PC-3 (cell line): Measurements from ENCODE around the gene FURIN. TPM values are rescaled to one million over a fixed set of nuclear protein-coding genes. Genes with fewer than 3 reads are reported as not detected.

Experiments
- ATAC-seq: fragments of 200-7000 bp; cut with Tn5 transposase; 2 replicates; pipeline ENCODE4 v1.9.1; 2020; ENCODE audit warnings: mild to moderate bottlenecking, moderate library complexity
- BruUV-seq: library from RNA; stranded (reverse); fragments of 400-500 nt; replicated peaks from 2 replicates; lab custom pipeline; 2021; lab: Mats Ljungman, UMichigan
- CTCF ChIA-PET: fragments of 300-600 bp; sonication (Branson Sonifier 250); formaldehyde crosslinking; loops from one replicate; lab custom pipeline; 2022; ENCODE audit warnings: antibody characterized with exemption; lab: Charles Lee
- POLR2A ChIA-PET: fragments of 300-600 bp; sonication (Branson Sonifier 250); formaldehyde crosslinking; loops from one replicate; lab custom pipeline; 2022; ENCODE audit warnings: antibody characterized with exemption; ENCODE audit not compliant: unreplicated experiment; lab: Charles Lee
- DNase-seq: peaks from one replicate; pipeline ENCODE4 v3.0.0-alpha.2; 2015
- H2AFZ ChIP-seq: fragments of 300-600 bp; sonication (generic); 2 replicates; pipeline ENCODE4 v1.6.0; 2016; ENCODE audit warnings: antibody characterized with exemption, low read length
- H3F3A ChIP-seq: fragments of 300-600 bp; sonication (generic); one replicate; pipeline ENCODE4 v1.6.0; 2017; ENCODE audit warnings: antibody characterized with exemption, low read length, control low read depth, mild to moderate bottlenecking; ENCODE audit not compliant: unreplicated experiment
- H3K27ac ChIP-seq: fragments of 300-600 bp; sonication (generic); 2 replicates; pipeline ENCODE4 v1.5.1; 2016; ENCODE audit warnings: mild to moderate bottlenecking, low read length
- H3K27me3 ChIP-seq: fragments of 300-600 bp; sonication (generic); 2 replicates; pipeline ENCODE4 v1.6.1; 2016; ENCODE audit warnings: low read length, mixed read lengths
- H3K36me3 ChIP-seq: fragments of 300-600 bp; sonication (generic); 2 replicates; pipeline ENCODE4 v1.6.1; 2016; ENCODE audit warnings: low read depth, mixed run types, low read length, mixed read lengths
- H3K4me1 ChIP-seq: fragments of 300-600 bp; sonication (generic); 2 replicates; pipeline ENCODE4 v1.5.1; 2016; ENCODE audit warnings: low read length; ENCODE audit not compliant: insufficient read depth
- H3K4me2 ChIP-seq: fragments of 300-600 bp; sonication (generic); 2 replicates; pipeline ENCODE4 v1.6.0; 2016; ENCODE audit warnings: low read length
- H3K4me3 ChIP-seq: fragments of 300-600 bp; sonication (generic); 2 replicates; pipeline ENCODE4 v1.5.1; 2016; ENCODE audit warnings: mild to moderate bottlenecking, low read length, mixed read lengths
- H3K79me2 ChIP-seq: fragments of 300-600 bp; sonication (generic); 2 replicates; pipeline ENCODE4 v1.6.1; 2017; ENCODE audit warnings: low read length, mixed read lengths
- H3K9ac ChIP-seq: fragments of 300-600 bp; sonication (generic); 2 replicates; pipeline ENCODE4 v1.6.0; 2016; ENCODE audit warnings: mild to moderate bottlenecking, low read length
- H3K9me2 ChIP-seq: fragments of 300-600 bp; sonication (generic); replicated peaks from 2 replicates; pipeline ENCODE4 v1.6.1; 2016; ENCODE audit warnings: mixed run types, low read length, mixed read lengths
- H3K9me3 ChIP-seq: fragments of 300-600 bp; sonication (generic); 2 replicates; pipeline ENCODE4 v1.6.1; 2016; ENCODE audit warnings: low read length, mixed read lengths
- H4K20me1 ChIP-seq: fragments of 300-600 bp; sonication (generic); 2 replicates; pipeline ENCODE4 v1.6.1; 2016; ENCODE audit warnings: low read length, mixed read lengths
- CTCF ChIP-seq: fragments of 300-600 bp; sonication (generic); conservative IDR thresholded peaks from 2 replicates; pipeline ENCODE4 v1.5.1; 2017; ENCODE audit warnings: antibody characterized with exemption, low read depth, mild to moderate bottlenecking, low read length
- EZH2 ChIP-seq: fragments of 300-600 bp; sonication (generic); IDR thresholded peaks from one replicate; pipeline ENCODE4 v1.6.1; 2017; ENCODE audit warnings: antibody characterized with exemption, mild to moderate bottlenecking, low read length; ENCODE audit not compliant: unreplicated experiment
- EZH2phosphoT487 ChIP-seq: fragments of 300-600 bp; sonication (generic); IDR thresholded peaks from 2 replicates; pipeline ENCODE4 v1.6.1; 2018; ENCODE audit warnings: mild to moderate bottlenecking, antibody characterized with exemption, low read length, borderline replicate concordance
- intact Hi-C: fragments of 100-400 bp; cut with micrococcal nuclease; formaldehyde crosslinking; loops from 2 replicates; pipeline ENCODE4 v1.9.0; 2023
- total RNA-seq: library from RNA; depleted of rRNA; stranded (reverse); fragments of >200 nt; gene quantifications from 2 replicates; pipeline ENCODE4 v1.2.3, GENCODE V29; 2014

The FURIN gene
- total RNA-seq, 1 experiment from 2014 or later = 39.1 TPM

- BruUV-seq = no TSS peak
- peaks cover 3% of the 10 kb centered on the region; the same call in 1 of the 2 replicates for H3K36me3 ChIP-seq
- ATAC-seq = no peak
- peaks cover 46% of the 10 kb centered on the region for H3K79me2 ChIP-seq
- peaks cover 27% of the 10 kb centered on the region for H3K4me1 ChIP-seq
- no peak overlapping the region for H3K27ac ChIP-seq
- no peaks in the 10 kb centered on the region for H3K9me3 ChIP-seq
- no peaks in the 10 kb centered on the region for H3F3A ChIP-seq
- intact Hi-C loops = no loop called here
- H3K9me2 ChIP-seq = no peaks in the 10 kb centered on the region
- no peak overlapping the region for H3K4me2 ChIP-seq
- H3K9ac ChIP-seq = no peak overlapping the region
- no peak overlapping the region for H2AFZ ChIP-seq
- DNase-seq = no peak
- H4K20me1 ChIP-seq = peaks cover 15% of the 10 kb centered on the region; the same call in 1 of the 2 replicates
- H3K27me3 ChIP-seq = no peaks in the 10 kb centered on the region
- POLR2A ChIA-PET = interaction anchor here (0.6 kb wide), 1 partner anchor 138 kb away, joined by 4 read pairs; no protein-coding TSS in a partner anchor
- CTCF ChIA-PET = no interaction called here
- TF ChIP-seq EZH2 (no peak), CTCF (no peak), EZH2phosphoT487 (no peak)
- no peak overlapping the region for H3K4me3 ChIP-seq
Observed at GRCh38 chr15:90875549-90875981, 7.2 kb downstream of the FURIN start.

GRCh38 chr15:90876046-90876445, 7.7 kb downstream of the FURIN start:
- Histone ChIP-seq H3K9me2 (no peaks in the 10 kb centered on the region), H2AFZ (no peak overlapping the region), H3K9ac (no peak overlapping the region), H3K27ac (no peak overlapping the region), H4K20me1 (peaks cover 15% of the 10 kb centered on the region; the same call in 1 of the 2 replicates), H3K36me3 (peaks cover 3% of the 10 kb centered on the region; the same call in 1 of the 2 replicates), H3K27me3 (no peaks in the 10 kb centered on the region), H3K4me1 (peaks cover 24% of the 10 kb centered on the region), H3K9me3 (no peaks in the 10 kb centered on the region), H3K4me3 (no peak overlapping the region), H3K79me2 (peaks cover 41% of the 10 kb centered on the region), H3K4me2 (no peak overlapping the region), H3F3A (no peaks in the 10 kb centered on the region)
- BruUV-seq = no TSS peak
- ChIA-PET POLR2A (interaction anchor here (0.6 kb wide), 1 partner anchor 138 kb away, joined by 4 read pairs; no protein-coding TSS in a partner anchor), CTCF (no interaction called here)
- intact Hi-C loops = no loop called here
- DNase-seq = no peak
- ATAC-seq = no peak
- no peak for TF ChIP-seq EZH2phosphoT487
- TF ChIP-seq CTCF = no peak
- TF ChIP-seq EZH2 = no peak

DNA sequence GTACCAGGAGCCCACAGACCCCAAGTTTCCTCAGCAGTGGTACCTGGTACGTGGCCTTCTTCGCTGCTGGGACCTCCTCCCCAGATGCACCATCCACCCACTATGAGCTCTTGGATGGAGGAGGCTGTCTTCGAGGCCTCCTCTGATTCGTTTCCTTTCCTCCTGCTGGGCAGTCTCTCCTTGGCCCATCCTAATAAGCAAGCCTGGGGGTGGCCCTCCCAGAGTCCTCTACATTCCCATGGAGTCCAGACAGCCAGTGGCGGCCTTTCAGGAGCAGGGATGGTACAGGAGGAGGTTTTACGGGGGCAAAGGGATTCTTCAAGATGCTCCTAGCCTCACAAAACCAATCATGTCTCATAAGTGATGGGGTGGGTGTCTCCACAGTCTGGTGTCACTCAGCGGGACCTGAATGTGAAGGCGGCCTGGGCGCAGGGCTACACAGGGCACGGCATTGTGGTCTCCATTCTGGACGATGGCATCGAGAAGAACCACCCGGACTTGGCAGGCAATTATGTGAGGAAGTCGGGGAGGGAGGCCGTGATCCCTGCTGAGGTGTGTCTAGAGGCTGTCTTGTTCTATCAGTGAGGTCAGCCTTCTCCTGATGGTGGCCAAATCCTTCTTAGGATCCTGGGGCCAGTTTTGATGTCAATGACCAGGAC, 8.3 kb downstream of the FURIN start:
- Histone ChIP-seq H2AFZ (no peak overlapping the region), H3K9me2 (no peaks in the 10 kb centered on the region), H3K9me3 (no peaks in the 10 kb centered on the region), H3K27ac (no peak overlapping the region), H3K79me2 (peaks cover 41% of the 10 kb centered on the region), H3F3A (no peaks in the 10 kb centered on the region), H3K4me1 (peaks cover 24% of the 10 kb centered on the region), H3K4me2 (no peak overlapping the region), H3K36me3 (peaks cover 3% of the 10 kb centered on the region; the same call in 1 of the 2 replicates), H3K4me3 (no peak overlapping the region), H4K20me1 (peaks cover 15% of the 10 kb centered on the region; the same call in 1 of the 2 replicates), H3K9ac (no peak overlapping the region), H3K27me3 (no peaks in the 10 kb centered on the region)
- ChIA-PET CTCF (no interaction called here), POLR2A (no interaction called here)
- no peak for DNase-seq
- no peak for ATAC-seq
- intact Hi-C loops = no loop called here
- TF ChIP-seq EZH2 = no peak
- no peak for TF ChIP-seq CTCF
- no TSS peak for BruUV-seq
